Chondrocyte (in vitro differentiated cells): Measurements from ENCODE around the gene FAM186B. TPM values are rescaled to one million over a fixed set of nuclear protein-coding genes. Genes with fewer than 3 reads are reported as not detected.

Experiments used
- DNase-seq: peaks from one replicate; pipeline ENCODE4 v3.0.0; 2021; ENCODE audit warnings: mixed read lengths, low spot score
- H3K27ac Mint-ChIP-seq: one replicate; pipeline ENCODE4 v1.8.0; 2021; ENCODE audit warnings: mild to moderate bottlenecking, moderate library complexity, mixed read lengths; ENCODE audit not compliant: unreplicated experiment
- H3K27me3 Mint-ChIP-seq: 2 replicates; pipeline ENCODE4 v1.8.0; 2021; ENCODE audit warnings: low read depth, mixed read lengths
- H3K36me3 Mint-ChIP-seq: 2 replicates; pipeline ENCODE4 v1.8.0; 2021; ENCODE audit warnings: low read depth, mixed read lengths
- H3K4me1 Mint-ChIP-seq: 2 replicates; pipeline ENCODE4 v1.8.0; 2021; ENCODE audit warnings: low read depth, mild to moderate bottlenecking, mixed read lengths
- H3K4me3 Mint-ChIP-seq: one replicate; pipeline ENCODE4 v1.8.0; 2021; ENCODE audit warnings: mild to moderate bottlenecking, moderate library complexity, mixed read lengths; ENCODE audit not compliant: unreplicated experiment
- H3K9me3 Mint-ChIP-seq: 2 replicates; pipeline ENCODE4 v1.8.0; 2021; ENCODE audit warnings: low read depth, mixed read lengths
- CTCF ChIP-seq: fragments of 200-600 bp; sonication (generic); IDR thresholded peaks from 2 replicates; pipeline ENCODE4 v1.5.0; 2021; ENCODE audit warnings: antibody characterized with exemption, mild to moderate bottlenecking, moderate library complexity
- total RNA-seq: library from RNA; stranded (reverse); gene quantifications from 3 replicates; pipeline ENCODE4 v1.2.1, GENCODE V29; 2021

FAM186B gene
- total RNA-seq, 1 donor from 2014 or later = 0.27 TPM

GRCh38 chr12:49621651-49622500, 16.4 kb upstream of the FAM186B start:
- Mint-ChIP-seq H3K4me3 (peak overlapping the region; percentile 84), H3K27ac (no peak overlapping the region), H3K27me3 (peaks cover 1% of the 10 kb centered on the region), H3K9me3 (no peaks in the 10 kb centered on the region), H3K4me1 (peaks cover 29% of the 10 kb centered on the region), H3K36me3 (no peaks in the 10 kb centered on the region)
- no peak for DNase-seq
- no peak for TF ChIP-seq CTCF

GRCh38 chr12:49619286-49619685, 13.8 kb upstream of the FAM186B start:
- Mint-ChIP-seq H3K4me3 (no peak overlapping the region), H3K36me3 (no peaks in the 10 kb centered on the region), H3K4me1 (peaks cover 26% of the 10 kb centered on the region), H3K27me3 (peaks cover 1% of the 10 kb centered on the region), H3K27ac (no peak overlapping the region), H3K9me3 (peaks cover 4% of the 10 kb centered on the region)
- no peak for DNase-seq
- no peak for TF ChIP-seq CTCF

- H3K27me3 Mint-ChIP-seq = peaks cover 1% of the 10 kb centered on the region
- no peak overlapping the region for H3K27ac Mint-ChIP-seq
- peaks cover 21% of the 10 kb centered on the region for H3K4me1 Mint-ChIP-seq
Measured at GRCh38 chr12:49618576-49618975, 13.1 kb upstream of the FAM186B start.

GRCh38 chr12:49616533-49617219, 11.2 kb upstream of the FAM186B start:
- DNase-seq = no peak
- no peaks in the 10 kb centered on the region for H3K36me3 Mint-ChIP-seq
- peaks cover 10% of the 10 kb centered on the region for H3K4me1 Mint-ChIP-seq
- TF ChIP-seq CTCF = no peak
- no peak overlapping the region for H3K4me3 Mint-ChIP-seq
- H3K27me3 Mint-ChIP-seq = peaks cover 1% of the 10 kb centered on the region
- H3K9me3 Mint-ChIP-seq = peaks cover 7% of the 10 kb centered on the region
- H3K27ac Mint-ChIP-seq = no peak overlapping the region

More at GRCh38 chr12:49618576-49618975, 13.1 kb upstream of the FAM186B start:
- peaks cover 7% of the 10 kb centered on the region for H3K9me3 Mint-ChIP-seq
- H3K4me3 Mint-ChIP-seq = no peak overlapping the region
- H3K36me3 Mint-ChIP-seq = no peaks in the 10 kb centered on the region
- no peak for DNase-seq
- TF ChIP-seq CTCF = no peak

- H3K27me3 Mint-ChIP-seq = peaks cover 1% of the 10 kb centered on the region
- DNase-seq = no peak
Measured at GRCh38 chr12:49615725-49616124, 10.3 kb upstream of the FAM186B start.

More at GRCh38 chr12:49615725-49616124, 10.3 kb upstream of the FAM186B start:
- no peaks in the 10 kb centered on the region for H3K36me3 Mint-ChIP-seq
- H3K4me3 Mint-ChIP-seq = no peak overlapping the region
- no peak overlapping the region for H3K27ac Mint-ChIP-seq
- H3K9me3 Mint-ChIP-seq = peaks cover 7% of the 10 kb centered on the region
- no peak for TF ChIP-seq CTCF
- H3K4me1 Mint-ChIP-seq = peaks cover under 1% of the 10 kb centered on the region
